IMR-90 (cell line): Measurements from ENCODE around the gene NEGR1.
A peak's percentile ranks its signal among the peaks of the same experiment; 100 is the strongest.

Experiments
- MAFK ChIP-seq: IDR thresholded peaks from 2 replicates; pipeline ENCODE4 v1.6.1; 2012; ENCODE audit warnings: low read depth, low read length, improper control_type of control experiment
- NFE2L2 ChIP-seq: fragments of 150-350 bp; IDR thresholded peaks from 2 replicates; pipeline ENCODE4 v1.6.1; 2016; ENCODE audit warnings: low read depth, mild to moderate bottlenecking, low read length
- POLR2A ChIP-seq: IDR thresholded peaks from 2 replicates; pipeline ENCODE4 v1.6.1; 2012; ENCODE audit warnings: mild to moderate bottlenecking, low read depth, low read length
- TF ChIP-seq, protein P1 (sequence below): conservative IDR thresholded peaks from 2 replicates; pipeline ENCODE4 v1.5.1; 2012; ENCODE audit warnings: mild to moderate bottlenecking, low read depth, low read length, improper control_type of control experiment

GRCh38 chr1:71919811-71920509 is 362.4 kb downstream of the NEGR1 start:
- TF ChIP-seq, protein P1, sequence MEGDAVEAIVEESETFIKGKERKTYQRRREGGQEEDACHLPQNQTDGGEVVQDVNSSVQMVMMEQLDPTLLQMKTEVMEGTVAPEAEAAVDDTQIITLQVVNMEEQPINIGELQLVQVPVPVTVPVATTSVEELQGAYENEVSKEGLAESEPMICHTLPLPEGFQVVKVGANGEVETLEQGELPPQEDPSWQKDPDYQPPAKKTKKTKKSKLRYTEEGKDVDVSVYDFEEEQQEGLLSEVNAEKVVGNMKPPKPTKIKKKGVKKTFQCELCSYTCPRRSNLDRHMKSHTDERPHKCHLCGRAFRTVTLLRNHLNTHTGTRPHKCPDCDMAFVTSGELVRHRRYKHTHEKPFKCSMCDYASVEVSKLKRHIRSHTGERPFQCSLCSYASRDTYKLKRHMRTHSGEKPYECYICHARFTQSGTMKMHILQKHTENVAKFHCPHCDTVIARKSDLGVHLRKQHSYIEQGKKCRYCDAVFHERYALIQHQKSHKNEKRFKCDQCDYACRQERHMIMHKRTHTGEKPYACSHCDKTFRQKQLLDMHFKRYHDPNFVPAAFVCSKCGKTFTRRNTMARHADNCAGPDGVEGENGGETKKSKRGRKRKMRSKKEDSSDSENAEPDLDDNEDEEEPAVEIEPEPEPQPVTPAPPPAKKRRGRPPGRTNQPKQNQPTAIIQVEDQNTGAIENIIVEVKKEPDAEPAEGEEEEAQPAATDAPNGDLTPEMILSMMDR, result no peak
- no peak for TF ChIP-seq POLR2A
- no peak for TF ChIP-seq NFE2L2
- TF ChIP-seq MAFK, result 0 out of 2 replicates have a peak, but pooled peaks have one; percentile 37
